GM19238 (cell line): ENCODE data around the gene SIGLEC10.

Experiments used
- DNase-seq: peaks from one replicate; pipeline ENCODE4 v3.0.0; 2011; ENCODE audit warnings: low spot score; ENCODE audit not compliant: insufficient read length

SIGLEC10 gene

DNA sequence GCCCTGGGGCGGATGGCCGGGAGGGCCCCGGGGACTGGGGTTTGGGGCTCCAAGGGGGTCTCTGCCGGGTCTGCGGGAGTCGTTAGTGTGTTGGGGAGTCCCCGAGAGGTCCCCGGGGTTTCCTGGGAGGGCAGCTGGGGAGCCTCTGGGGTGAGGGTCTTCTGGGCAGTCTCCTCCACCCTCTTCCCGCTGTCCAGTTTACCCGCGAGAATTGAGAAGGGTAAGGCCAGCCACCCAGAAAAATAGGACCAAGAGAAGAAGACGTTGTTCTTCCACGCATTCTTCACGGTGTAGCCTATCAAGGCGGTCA is 50.2 kb downstream of the SIGLEC10 start:
- DNase-seq: peak; percentile 20

GRCh38 chr19:51366389-51367254 is 50.8 kb downstream of the SIGLEC10 start:
- peak; percentile 96 for DNase-seq

DNA sequence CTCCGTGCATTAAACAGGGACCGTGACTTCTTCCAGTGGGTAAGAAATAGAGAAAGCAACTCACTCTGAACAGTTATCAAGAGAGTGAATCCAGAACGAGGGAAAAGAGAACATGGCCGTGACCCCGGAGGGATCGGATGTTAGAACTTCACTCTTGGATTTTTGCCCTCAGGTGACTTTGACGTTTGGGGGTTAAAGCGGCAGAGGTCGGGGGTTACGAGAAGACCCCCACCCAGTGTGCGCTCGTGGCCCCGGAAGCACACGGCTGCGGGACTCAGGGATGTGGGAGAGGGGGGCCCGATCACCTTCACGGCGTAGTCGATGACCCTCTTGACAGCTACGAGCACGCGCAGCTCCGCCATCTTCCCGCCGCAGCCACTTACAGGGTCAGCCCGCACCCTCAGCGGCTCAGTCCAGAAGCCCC is 51.5 kb downstream of the SIGLEC10 start, which contains the start of gene ETFB:
Gene ETFB, minus strand, starts transcription at position 424 of the 424 bp plus-strand sequence. Its CDS starts 62 bp downstream, at position 362.
- DNase-seq: no peak

DNA sequence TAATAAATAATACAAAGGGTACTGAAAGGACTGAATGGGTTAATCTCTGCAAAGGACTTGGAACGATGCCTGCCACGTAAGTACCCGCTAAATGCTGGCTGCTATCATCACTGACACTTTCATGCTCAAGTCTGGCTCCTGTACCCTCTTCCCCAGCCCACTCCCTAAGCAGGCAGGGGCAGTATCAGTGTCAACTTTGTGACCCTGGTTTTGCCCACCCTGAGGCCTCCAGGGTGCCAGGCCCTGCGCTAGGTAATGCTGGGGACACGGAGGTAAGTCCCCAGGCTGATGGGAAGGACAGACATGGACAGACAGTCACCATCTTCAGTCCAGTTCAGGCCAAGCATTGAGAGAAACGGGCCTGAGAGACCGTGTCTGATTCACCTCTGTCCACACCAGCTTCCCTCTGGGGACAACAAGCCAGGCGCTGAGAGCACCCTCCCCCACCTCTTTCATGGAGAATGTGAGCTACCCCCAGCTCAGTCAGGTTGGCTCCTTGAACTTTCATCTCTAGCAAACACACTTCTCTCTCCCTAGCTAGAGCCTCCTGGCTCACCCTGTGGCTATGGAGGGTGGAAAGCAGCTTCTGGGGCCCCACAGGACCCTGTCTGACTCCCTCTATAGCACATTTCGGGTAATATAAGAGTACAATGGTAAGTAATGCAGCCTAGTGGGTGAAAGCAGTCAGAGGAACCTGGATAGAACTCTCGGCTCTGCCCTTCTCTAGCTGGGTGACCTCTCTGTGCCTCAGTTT is 52.1 kb downstream of the SIGLEC10 start:
- DNase-seq: peak; percentile 17

GRCh38 chr19:51364200-51365106 is 53.0 kb downstream of the SIGLEC10 start:
- DNase-seq: no peak

DNA sequence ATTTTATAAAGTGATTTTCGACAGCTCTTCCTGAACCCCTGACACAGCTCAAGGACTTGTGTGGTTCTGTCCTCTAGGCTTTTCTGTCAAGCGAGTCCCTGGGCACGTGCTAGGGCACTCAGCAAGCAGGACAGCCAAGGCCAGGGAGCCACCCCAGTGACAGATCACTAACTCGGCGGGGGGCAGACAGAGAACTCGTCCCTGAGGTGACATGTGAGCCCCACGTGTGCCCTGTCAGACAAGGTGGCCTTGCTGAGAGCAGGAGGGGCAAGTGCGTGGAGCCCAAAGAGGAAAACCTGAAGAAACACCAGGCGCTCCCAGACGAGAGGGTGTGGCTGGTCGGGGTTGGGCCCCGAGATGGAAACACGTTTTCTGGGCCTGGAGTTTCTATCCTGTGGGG is 56.2 kb downstream of the SIGLEC10 start:
- no peak for DNase-seq
